Activated T-cell treated with anti-CD3 and anti-CD28 coated beads for 48 hours (primary cell): ENCODE data around the gene KSR2.

Source experiments
- DNase-seq: peaks from one replicate; pipeline ENCODE4 v3.0.0-alpha.2; 2020; ENCODE audit warnings: low read depth

KSR2 gene

DNA sequence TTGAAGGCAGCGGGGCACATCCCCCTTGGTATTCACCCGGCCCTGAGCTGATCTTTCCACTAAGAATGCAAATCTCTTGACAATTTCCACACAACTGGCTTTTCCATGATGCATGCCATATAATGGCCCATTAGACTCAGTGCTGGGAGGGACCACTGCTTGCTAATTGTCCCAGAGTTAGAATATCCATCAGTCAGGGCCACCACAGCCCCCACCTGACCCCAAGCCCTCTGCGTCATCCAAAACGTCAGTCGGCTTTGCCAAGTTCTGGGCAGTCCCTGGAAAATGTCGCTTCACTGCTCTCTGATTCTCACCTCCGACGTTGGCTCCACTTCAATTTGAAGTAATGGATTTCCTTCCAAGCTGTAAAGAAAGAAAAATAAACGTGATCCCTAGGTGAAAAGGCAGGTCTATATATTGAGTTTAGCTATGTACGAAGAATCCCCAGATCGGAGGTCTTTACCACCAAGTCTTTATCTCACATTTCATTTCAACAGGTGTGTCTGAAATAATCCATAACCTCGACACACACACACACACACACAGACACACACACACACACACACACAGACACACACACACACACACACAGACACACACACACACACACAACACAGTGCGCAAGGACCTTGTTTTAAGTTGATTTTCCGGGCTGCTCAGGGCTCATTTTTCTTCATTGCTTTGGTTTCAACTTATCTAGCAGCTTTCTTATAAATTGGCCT lies 441.9 kb downstream of the KSR2 start:
- DNase-seq: no peak

DNA sequence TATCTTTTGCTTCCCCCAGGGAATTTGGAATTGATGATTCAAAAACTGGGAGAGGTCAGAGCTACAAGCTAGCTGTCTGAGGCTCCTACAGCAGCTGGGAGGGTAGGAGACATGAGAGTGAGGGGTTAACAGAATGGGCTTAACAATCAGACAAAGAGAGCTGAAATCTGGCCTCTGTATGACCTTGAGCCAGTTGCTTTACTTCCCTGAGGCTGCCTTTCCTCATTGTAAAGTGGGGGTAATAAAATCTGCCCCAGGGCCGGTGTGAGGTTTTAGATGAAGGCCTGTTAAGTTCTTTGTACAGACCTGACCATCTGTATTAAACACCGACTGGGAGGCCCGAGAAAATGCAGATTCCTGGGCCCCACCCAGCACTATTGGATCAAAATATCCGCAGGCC lies 443.0 kb downstream of the KSR2 start:
- DNase-seq: no peak

DNA sequence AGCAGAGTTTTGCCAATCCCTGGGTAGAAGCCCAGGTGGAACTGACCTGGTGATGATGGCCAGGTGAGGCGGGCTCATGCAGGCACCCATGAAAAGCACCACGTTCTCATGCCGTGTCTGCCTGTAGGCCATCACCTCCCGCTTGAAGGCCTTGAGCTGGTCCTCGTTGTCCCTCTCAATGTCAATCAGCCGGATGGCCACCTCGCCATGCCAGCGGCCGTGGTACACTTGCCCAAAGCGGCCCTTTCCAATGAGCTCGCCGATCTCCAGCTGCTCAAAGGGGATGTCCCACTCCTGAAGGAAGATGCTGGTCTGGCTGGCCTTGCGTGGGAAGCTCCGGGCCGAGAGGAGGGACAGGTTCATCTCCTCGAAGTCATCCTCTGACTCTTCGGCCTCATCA lies 444.0 kb downstream of the KSR2 start:
- DNase-seq: no peak

DNA sequence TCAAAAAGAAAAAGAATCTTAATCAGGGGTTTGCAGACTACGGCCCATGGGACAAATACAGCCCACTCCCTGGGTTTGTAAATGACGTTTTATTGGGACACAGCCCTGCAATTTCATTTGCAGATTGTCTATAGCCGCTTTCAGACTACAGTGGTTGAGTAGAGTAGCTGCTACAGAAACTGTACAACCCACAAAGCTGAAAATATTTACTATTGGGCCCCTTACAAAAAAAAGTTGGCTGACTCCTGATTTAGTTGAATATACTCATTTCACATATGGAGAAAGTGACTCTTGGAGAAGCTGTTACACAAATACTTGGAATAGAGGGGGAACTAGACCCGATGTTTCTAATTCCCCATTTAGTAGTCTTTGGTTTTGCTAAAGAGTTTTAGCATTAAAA lies 444.8 kb downstream of the KSR2 start:
- DNase-seq: no peak

- no peak for DNase-seq
Observed at GRCh38 chr12:117522559-117522958, 446.2 kb downstream of the KSR2 start.

DNA sequence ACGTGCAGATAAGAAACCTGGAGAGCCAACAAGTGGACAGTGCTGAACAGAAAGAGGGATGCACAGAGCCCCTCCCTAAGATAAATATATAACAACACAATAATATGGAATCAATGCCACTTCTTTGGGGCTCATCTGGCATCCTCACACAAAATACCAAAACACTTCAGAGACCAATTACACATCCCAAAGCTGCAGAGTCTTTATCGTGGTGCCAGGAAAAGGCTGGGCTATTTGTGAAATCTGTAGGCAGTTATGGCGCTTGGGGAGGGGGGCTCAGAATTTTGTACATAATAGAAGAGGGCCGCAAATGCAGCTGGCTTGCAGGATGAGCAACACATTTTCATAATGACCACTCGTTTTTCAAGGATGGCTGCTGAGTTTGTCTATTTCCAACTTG lies 446.9 kb downstream of the KSR2 start:
- no peak for DNase-seq

DNA sequence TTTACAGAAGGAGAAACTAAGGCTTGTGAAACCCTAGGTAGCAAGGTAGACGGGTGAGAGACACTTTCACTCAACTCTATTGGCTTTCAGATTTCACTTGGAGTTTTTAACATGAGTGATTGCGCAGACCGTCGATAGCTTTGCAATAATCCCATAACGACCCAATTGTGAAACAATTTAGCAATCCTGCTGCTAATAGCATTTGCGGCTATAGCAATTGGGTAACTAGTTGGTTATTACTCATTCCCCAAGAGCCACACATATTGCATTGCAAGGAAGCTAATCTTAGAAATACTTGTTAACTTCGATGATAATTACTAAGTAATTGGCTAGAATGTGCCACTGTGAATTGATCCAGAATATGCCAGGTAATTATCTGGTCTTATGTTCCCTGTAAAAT lies 447.4 kb downstream of the KSR2 start:
- DNase-seq: no peak

DNA sequence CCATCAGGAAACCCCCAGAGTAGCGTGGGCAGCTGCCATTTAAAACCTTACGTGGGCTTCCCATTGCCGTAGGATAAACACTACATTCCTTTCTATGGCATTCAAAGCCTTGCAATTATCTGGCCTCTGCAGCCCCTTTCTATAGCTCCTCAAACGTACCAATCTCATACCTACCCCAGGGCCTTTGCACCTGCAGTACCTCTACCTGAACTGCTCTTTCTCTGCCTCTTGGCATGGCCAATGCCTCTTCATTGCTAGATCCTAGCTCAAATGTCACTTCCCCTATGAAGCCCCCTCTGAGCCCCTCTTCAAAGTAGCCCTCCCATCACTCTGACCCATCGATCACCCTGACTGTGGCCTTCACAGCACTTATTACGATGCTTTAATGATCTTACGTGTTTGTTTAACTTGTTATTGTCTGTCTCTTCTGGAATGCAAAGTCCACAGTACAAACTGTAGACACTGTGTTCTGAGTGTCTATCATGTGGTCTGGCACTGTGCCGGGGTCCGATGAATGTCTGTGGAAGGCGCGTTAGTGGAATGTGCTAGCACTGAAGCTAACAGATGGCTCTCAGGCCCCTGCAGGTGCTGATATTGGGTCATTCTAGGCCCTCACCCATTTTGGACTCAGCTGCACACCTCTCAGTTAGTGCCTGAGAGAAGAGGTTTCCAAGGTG lies 450.1 kb downstream of the KSR2 start:
- no peak for DNase-seq

DNA sequence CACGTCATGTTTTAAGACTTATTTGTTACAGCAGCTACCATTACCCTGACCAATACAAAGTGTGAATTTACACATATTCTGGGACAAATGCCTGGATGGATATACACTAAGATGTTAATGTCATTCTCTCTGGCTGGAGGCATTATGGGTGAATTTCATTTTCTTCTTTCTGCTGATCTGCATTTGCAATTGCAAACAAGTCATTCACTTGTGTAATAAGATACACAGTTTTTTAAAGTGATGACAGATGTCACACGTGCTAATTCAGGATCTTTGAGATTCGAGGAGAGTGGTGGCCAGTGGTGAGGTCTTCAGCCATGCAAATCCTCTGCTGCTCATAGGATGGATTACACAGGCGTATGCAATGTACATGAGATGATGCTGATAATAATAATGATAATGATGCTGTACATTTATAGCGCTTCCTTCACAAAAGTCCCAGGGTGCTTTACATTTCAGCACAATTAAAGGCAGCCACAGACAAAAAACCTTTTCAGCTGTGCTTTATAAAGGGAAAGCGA lies 451.5 kb downstream of the KSR2 start:
- no peak for DNase-seq

GRCh38 chr12:117516034-117516433 lies 452.8 kb downstream of the KSR2 start:
- no peak for DNase-seq

GRCh38 chr12:117514016-117514415 lies 454.8 kb downstream of the KSR2 start:
- DNase-seq: no peak

- DNase-seq: no peak
Observed at GRCh38 chr12:117513353-117513752, 455.4 kb downstream of the KSR2 start.

DNA sequence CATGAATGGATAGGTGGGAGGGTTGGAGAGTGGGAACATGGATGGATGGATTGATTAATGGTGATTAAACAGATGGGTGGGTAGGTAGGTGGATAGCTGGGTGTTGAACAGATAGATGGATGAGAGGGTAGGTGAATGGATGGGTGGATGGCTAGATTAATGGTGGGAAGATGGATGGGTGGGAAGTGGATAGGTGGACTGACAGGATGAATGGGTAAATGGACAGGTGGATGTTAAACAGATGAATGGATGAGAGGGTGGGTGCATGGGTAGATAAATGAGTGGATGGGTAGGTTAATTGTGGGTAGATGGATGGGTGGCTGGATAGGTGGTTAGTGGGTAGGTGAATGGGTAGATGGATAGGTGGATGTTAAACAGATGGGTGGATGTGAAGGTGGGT lies 460.3 kb downstream of the KSR2 start:
- DNase-seq: no peak

DNA sequence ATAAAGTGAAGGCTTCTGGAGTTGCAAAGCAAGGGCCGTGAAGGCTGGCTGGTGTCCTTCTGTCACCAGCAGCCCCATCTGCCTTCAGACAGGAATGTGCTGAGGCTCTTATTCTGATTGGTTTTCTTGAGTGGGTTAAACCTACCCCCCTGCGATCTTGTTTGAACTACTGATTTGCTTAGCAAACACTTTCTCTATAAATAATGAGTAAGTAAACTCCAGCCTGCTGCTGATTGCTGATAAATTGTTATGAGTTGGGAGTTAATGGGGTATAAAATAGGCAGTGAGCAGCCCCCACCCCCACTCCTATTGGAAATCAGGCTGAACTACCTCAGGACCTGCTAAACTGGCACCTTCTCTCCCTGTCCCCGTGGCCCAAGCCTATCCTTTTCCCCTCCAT lies 461.2 kb downstream of the KSR2 start:
- no peak for DNase-seq

DNA sequence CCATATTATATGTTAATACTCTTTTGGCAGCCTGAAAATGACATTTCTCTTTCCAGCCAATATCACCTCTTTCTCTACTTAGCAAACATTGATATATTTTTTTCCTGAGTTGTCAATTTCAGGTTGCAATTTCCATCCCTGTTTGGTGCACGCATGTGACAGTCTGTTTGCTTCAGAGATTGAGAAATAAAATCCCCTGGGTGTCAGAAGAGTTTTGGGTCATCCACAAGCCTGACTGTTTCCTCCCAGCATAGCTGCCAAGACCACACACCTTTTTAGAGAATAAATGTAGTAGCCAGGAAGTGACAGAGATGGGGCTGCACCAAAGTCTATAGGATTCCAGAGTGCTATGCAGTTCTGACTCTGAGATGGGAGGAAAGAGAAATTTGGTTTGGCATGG lies 462.5 kb downstream of the KSR2 start:
- DNase-seq: no peak

DNA sequence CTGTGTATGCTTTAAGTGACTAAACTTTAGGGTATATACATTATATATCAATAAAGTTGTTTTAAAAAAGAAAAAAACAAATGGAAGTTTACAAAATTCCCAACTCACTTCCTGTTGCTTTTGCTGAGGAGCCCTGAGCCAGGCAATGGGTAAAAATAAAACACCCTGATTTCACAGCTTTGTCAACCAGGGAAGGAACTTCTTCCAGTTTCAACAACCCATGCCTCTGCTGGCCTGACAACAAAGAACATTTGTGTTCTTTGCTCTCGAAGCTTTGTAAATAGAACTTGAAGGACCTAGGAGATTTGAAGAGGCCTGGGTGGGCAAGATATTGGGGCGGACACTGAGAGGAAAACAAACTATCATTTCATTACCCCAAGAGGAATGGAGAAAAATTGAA lies 466.2 kb downstream of the KSR2 start:
- DNase-seq: no peak

DNA sequence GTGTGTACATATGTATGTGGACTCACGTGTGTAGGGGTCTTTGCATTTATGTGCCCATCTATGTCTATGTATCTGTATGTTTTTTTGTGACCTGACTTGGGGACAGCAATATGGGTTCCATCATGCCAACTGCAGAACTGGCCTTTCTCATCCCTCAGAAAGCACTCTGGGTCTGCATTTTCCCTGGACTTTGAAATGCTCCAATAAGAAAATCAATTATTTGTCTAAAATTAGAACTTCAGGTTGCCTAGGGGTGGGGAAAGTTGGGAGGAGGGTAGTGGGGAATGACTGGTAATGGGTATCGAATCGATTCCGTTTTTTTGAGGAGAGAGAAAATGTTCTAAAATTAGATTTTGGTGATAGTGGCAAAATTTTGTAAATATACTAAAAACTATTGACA lies 466.6 kb downstream of the KSR2 start:
- no peak for DNase-seq

GRCh38 chr12:117501076-117501869 lies 467.5 kb downstream of the KSR2 start:
- DNase-seq: no peak

DNA sequence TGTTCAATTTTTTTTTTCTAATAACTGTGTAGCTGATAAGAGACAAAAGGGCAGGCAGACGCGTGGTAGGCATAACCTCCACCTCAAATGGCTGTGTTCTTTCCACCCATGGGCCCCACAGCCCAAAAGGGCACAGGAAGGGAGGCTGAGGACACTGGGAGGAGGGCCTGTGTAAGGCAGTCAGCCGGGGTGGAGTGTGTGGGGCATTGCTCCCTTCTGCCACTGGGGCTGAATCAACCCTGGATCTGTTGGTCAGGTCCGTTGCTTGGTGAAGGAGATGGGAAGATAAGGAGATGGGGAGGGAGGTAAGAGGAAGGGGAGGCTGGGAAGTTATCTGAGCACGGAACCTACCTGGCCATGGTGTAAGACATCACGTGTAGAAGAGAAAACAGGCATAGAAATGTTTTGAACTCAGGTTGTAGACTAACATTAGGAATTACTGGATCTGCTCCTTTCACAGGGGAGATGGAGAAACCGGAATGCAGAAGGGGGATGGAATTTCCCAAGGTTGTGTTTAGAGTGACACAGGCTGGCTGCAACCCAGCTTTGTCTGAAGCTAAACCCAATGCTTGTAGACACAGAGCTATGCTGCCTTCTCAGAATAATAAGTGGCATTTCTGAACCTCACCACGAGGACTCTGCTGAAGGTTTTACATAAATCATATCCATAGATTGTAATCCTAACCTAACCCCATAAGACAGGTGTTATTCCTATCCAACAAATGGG lies 468.9 kb downstream of the KSR2 start:
- no peak for DNase-seq

DNA sequence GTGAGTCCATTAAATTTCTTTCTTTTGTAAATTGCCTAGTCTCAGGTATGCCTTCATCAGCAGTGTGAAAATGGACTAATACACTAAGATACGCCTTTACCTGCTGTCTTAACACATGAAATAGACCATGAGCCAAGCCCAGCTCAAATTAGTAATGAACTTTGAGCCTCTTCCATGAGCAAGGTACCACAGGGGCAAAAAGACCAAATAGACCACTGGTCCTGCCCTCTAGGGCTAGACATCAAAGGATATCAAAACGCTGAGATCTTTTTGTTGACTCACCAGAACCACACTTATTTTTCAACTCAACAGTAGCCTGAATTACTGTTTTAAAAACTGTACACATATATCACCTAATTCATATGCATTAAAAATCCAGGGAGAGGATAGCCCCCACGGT lies 469.9 kb downstream of the KSR2 start:
- no peak for DNase-seq

DNA sequence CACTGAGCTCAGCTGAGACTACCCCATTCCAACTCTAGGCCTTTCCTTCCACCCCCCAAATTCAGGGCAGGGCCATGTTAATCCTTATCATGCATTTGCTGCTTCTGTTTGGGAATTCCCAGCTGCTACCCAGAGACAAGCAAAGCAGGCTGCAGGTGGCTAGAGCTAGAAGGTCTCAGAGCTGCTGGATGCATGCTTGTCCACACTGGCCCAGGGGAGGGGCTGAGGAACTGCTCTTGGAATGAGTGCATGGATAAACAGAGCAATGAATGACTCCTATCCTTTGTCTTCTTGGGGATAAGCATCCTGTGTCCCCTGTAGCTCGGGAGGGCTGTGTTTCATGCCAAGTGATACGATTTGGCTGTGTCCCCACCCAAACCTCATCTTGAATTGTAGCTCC lies 470.5 kb downstream of the KSR2 start:
- DNase-seq: no peak

DNA sequence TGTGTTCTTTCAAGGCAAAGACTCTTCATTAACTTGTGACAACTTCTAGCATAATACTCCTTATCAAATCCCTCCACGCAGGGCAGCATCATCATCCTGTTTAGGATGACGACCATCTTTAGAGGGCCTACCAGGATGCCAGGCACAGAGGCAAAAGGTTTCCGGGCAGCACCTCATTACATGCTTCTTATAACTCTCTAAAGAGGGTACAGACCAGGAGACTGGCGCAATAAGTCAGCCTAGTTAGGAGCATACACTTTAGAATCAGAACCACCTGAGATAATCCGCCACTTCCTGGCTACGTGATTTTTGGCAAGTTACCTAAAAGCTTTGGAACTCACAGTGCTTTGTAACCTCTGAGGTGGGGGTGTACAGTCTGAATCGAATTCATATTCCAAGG lies 471.4 kb downstream of the KSR2 start:
- no peak for DNase-seq
